H1 (cell line): ENCODE measurements around the gene PFN4. TPM values are rescaled to one million over a fixed set of nuclear protein-coding genes. Genes with fewer than 3 reads are reported as not detected.

Experiments used
- CTCF ChIA-PET: fragments of 300-600 bp; sonication (Branson Sonifier 250); formaldehyde crosslinking; loops from one replicate; lab custom pipeline; 2021; ENCODE audit not compliant: partially characterized antibody; lab: Charles Lee
- POLR2A ChIA-PET: fragments of 300-600 bp; sonication (Branson Sonifier 250); formaldehyde crosslinking; loops from one replicate; lab custom pipeline; 2021; ENCODE audit warnings: inconsistent platforms; ENCODE audit not compliant: partially characterized antibody; lab: Charles Lee
- DNase-seq, 2 experiments: peaks; one replicate each; pipeline versions ENCODE4 v3.0.0 to v3.0.0-alpha.2; 2010 to 2022; ENCODE audit warnings: low spot score in 2 of 2, low read depth in 1 of 2, mixed read lengths in 1 of 2
- FAIRE-seq: peaks from 2 replicates; lab custom pipeline; 2011; peaks lifted over from hg19 to GRCh38; lab: Jason Lieb, UNC
- H2AFZ ChIP-seq: 2 replicates; pipeline ENCODE4 v1.8.1; 2012; ENCODE audit warnings: low read length, inconsistent platforms
- H2AK5ac ChIP-seq: 2 replicates; pipeline ENCODE4 v1.6.1; 2013; ENCODE audit warnings: low read depth, low read length
- H2BK120ac ChIP-seq: replicated peaks from 2 replicates; pipeline ENCODE3; 2013; ENCODE audit warnings: low read depth, low read length, inconsistent platforms
- H2BK12ac ChIP-seq: 2 replicates; pipeline ENCODE4 v1.6.1; 2013; ENCODE audit warnings: low read depth, low read length
- H2BK15ac ChIP-seq: 2 replicates; pipeline ENCODE4 v1.6.1; 2013; ENCODE audit warnings: low read length
- H2BK20ac ChIP-seq: 2 replicates; pipeline ENCODE4 v1.6.1; 2013; ENCODE audit warnings: low read length
- H2BK5ac ChIP-seq: 2 replicates; pipeline ENCODE4 v1.6.1; 2013; ENCODE audit warnings: low read depth, low read length
- H3K14ac ChIP-seq: 2 replicates; pipeline ENCODE4 v1.6.1; 2013; ENCODE audit warnings: inconsistent platforms; ENCODE audit not compliant: insufficient read length
- H3K18ac ChIP-seq: 2 replicates; pipeline ENCODE4 v1.6.1; 2013; ENCODE audit warnings: low read length; ENCODE audit errors: extremely low read depth
- H3K23ac ChIP-seq: 2 replicates; pipeline ENCODE4 v1.6.1; 2013; ENCODE audit warnings: inconsistent platforms; ENCODE audit not compliant: insufficient read length
- H3K23me2 ChIP-seq: 2 replicates; pipeline ENCODE4 v1.6.1; 2013; ENCODE audit warnings: low read depth, low read length
- H3K27ac ChIP-seq: 2 replicates; pipeline ENCODE4 v1.6.1; 2011; ENCODE audit warnings: low read depth, low read length, inconsistent platforms
- H3K27me3 ChIP-seq, 4 experiments: replicated peaks in 1 of 4; 1 replicate in 1 of 4; 2 replicates in 3 of 4; pipeline versions ENCODE4 v1.6.1 to v1.8.1; 2011 to 2013; ENCODE audit warnings: low read length in 3 of 4, mild to moderate bottlenecking in 3 of 4, inconsistent platforms in 2 of 4, mixed read lengths in 2 of 4, moderate library complexity in 1 of 4; ENCODE audit not compliant: control insufficient read depth in 3 of 4, insufficient read depth in 3 of 4; ENCODE audit errors: extremely low read depth in 1 of 4
- H3K36me3 ChIP-seq, 4 experiments: 2 replicates each; pipeline versions ENCODE4 v1.6.1 to v1.8.1; 2011 to 2013; ENCODE audit warnings: mild to moderate bottlenecking in 4 of 4, low read length in 3 of 4, moderate library complexity in 2 of 4, control low read depth in 1 of 4, inconsistent platforms in 1 of 4; ENCODE audit not compliant: insufficient read depth in 4 of 4, control insufficient read depth in 2 of 4
- H3K4ac ChIP-seq: replicated peaks from 2 replicates; pipeline ENCODE3; 2013; ENCODE audit warnings: low read length, low read depth, mixed read lengths, inconsistent platforms; ENCODE audit not compliant: insufficient read length
- H3K4me1 ChIP-seq, 4 experiments: replicated peaks in 1 of 4; 1 replicate in 1 of 4; 2 replicates in 3 of 4; pipeline versions ENCODE4 v1.6.1 to v1.8.1; 2011 to 2013; ENCODE audit warnings: low read length in 3 of 4, inconsistent platforms in 2 of 4, mixed read lengths in 1 of 4; ENCODE audit not compliant: insufficient read depth in 4 of 4, control insufficient read depth in 3 of 4
- H3K4me2 ChIP-seq, 2 experiments: 2 replicates each; pipeline versions ENCODE4 v1.6.1 to v1.8.1; 2011 to 2013; ENCODE audit warnings: low read depth in 2 of 2, low read length in 2 of 2, control low read depth in 1 of 2, inconsistent platforms in 1 of 2, mild to moderate bottlenecking in 1 of 2; ENCODE audit not compliant: insufficient read depth in 1 of 2
- H3K4me3 ChIP-seq, 4 experiments: fragments of 200-600, 300-600 bp in 1 of 4; sonication (generic), shearing (Covaris generic), sonication (Bioruptor Twin) in 1 of 4; 2 replicates each; pipeline versions ENCODE4 v1.5.1 to v1.8.1; 2011 to 2016; ENCODE audit warnings: low read length in 4 of 4, low read depth in 3 of 4, control low read depth in 2 of 4, inconsistent platforms in 2 of 4, mild to moderate bottlenecking in 2 of 4, mixed read lengths in 1 of 4, moderate library complexity in 1 of 4; ENCODE audit not compliant: insufficient read depth in 2 of 4; ENCODE audit errors: extremely low read depth in 1 of 4
- H3K56ac ChIP-seq: replicated peaks from 2 replicates; pipeline ENCODE3; 2013; ENCODE audit warnings: low read depth, mild to moderate bottlenecking, mixed read lengths, low read length, inconsistent platforms; ENCODE audit not compliant: insufficient read length
- H3K79me1 ChIP-seq: 2 replicates; pipeline ENCODE4 v1.6.1; 2013; ENCODE audit warnings: low read depth, low read length, control low read depth
- H3K79me2 ChIP-seq, 2 experiments: 2 replicates each; pipeline versions ENCODE4 v1.6.1 to v1.8.1; 2012 to 2013; ENCODE audit warnings: low read length in 2 of 2, mild to moderate bottlenecking in 2 of 2, inconsistent platforms in 1 of 2; ENCODE audit not compliant: insufficient read depth in 2 of 2, control insufficient read depth in 1 of 2
- H3K9ac ChIP-seq, 4 experiments: replicated peaks in 1 of 4; 1 replicate in 1 of 4; 2 replicates in 3 of 4; pipeline versions ENCODE4 v1.6.1 to v1.8.1; 2011 to 2013; ENCODE audit warnings: low read depth in 3 of 4, low read length in 3 of 4, control low read depth in 2 of 4, mild to moderate bottlenecking in 2 of 4, moderate library complexity in 2 of 4, inconsistent platforms in 1 of 4; ENCODE audit errors: extremely low read depth in 1 of 4
- H3K9me3 ChIP-seq, 2 experiments: 2 replicates each; pipeline versions ENCODE4 v1.6.1 to v1.8.1; 2012 to 2013; ENCODE audit warnings: mild to moderate bottlenecking in 2 of 2, moderate library complexity in 2 of 2, control low read depth in 1 of 2, inconsistent platforms in 1 of 2, low read depth in 1 of 2, low read length in 1 of 2, mixed read lengths in 1 of 2; ENCODE audit not compliant: insufficient read depth in 2 of 2
- H4K20me1 ChIP-seq, 2 experiments: replicated peaks in 1 of 2; 2 replicates each; pipeline versions ENCODE3 to v1.8.1; 2011 to 2013; ENCODE audit warnings: inconsistent platforms in 2 of 2, low read length in 2 of 2, mild to moderate bottlenecking in 1 of 2; ENCODE audit not compliant: insufficient read depth in 2 of 2, control insufficient read depth in 1 of 2
- H4K5ac ChIP-seq: 2 replicates; pipeline ENCODE4 v1.6.1; 2013; ENCODE audit warnings: low read length, low read depth, mixed read lengths, inconsistent platforms; ENCODE audit not compliant: insufficient read length
- H4K8ac ChIP-seq: 2 replicates; pipeline ENCODE4 v1.8.0; 2013; ENCODE audit warnings: mild to moderate bottlenecking, moderate library complexity, low read length, inconsistent platforms; ENCODE audit not compliant: insufficient read depth; ENCODE audit errors: extremely low read depth
- H4K91ac ChIP-seq: replicated peaks from 2 replicates; pipeline ENCODE3; 2013; ENCODE audit warnings: low read length, mixed read lengths, inconsistent platforms; ENCODE audit not compliant: insufficient read length
- CTCF ChIP-seq, 3 experiments: IDR thresholded peaks; 1 replicate in 2 of 3; 2 replicates in 1 of 3; pipeline versions ENCODE4 v1.5.1 to v1.6.1; 2011; ENCODE audit warnings: low read length in 3 of 3, mild to moderate bottlenecking in 3 of 3, inconsistent platforms in 2 of 3, low read depth in 1 of 3, moderate library complexity in 1 of 3; ENCODE audit not compliant: insufficient read depth in 1 of 3; ENCODE audit errors: control extremely low read depth in 1 of 3
- KDM5A ChIP-seq: fragments of 200-600 bp; IDR thresholded peaks from 2 replicates; pipeline ENCODE4 v1.7.1; 2012; ENCODE audit warnings: mild to moderate bottlenecking, low read length, inconsistent platforms, mixed read lengths
- POLR2A ChIP-seq, 2 experiments: IDR thresholded peaks; 1 replicate in 1 of 2; 2 replicates in 1 of 2; pipeline ENCODE4 v1.6.1; 2011; ENCODE audit warnings: low read depth in 2 of 2, low read length in 2 of 2, mild to moderate bottlenecking in 2 of 2; ENCODE audit errors: control extremely low read depth in 1 of 2
- SP1 ChIP-seq: IDR thresholded peaks from 2 replicates; pipeline ENCODE4 v1.6.1; 2011; ENCODE audit warnings: low read depth, low read length
- TAF1 ChIP-seq: IDR thresholded peaks from 2 replicates; pipeline ENCODE4 v1.6.1; 2011; ENCODE audit warnings: mild to moderate bottlenecking, low read depth, low read length
- TBP ChIP-seq: IDR thresholded peaks from 2 replicates; pipeline ENCODE4 v1.6.1; 2011; ENCODE audit warnings: low read depth, low read length, improper control_type of control experiment
- WGBS, 2 experiments: shearing (Covaris generic) in 1 of 2; methylation state at CpG; one replicate each; pipeline versions ENCODE4 v1.1.6 to v1.1.7; 2013 to 2015; ENCODE audit warnings: low lambda C conversion rate in 2 of 2, mixed read lengths in 2 of 2, inconsistent platforms in 1 of 2, low coverage in 1 of 2, missing lambda C conversion rate in 1 of 2; ENCODE audit not compliant: insufficient replicate concordance in 2 of 2, insufficient coverage in 1 of 2, insufficient read length in 1 of 2; ENCODE audit errors: extremely low coverage in 1 of 2, missing lambda C conversion rate in 1 of 2; 5-methylcytosine and 5-hydroxymethylcytosine counted together
- polyA plus RNA-seq, 7 experiments: library from polyadenylated mRNA; depleted of rRNA in 3 of 7; stranded (reverse) in 5 of 7; unstranded in 2 of 7; fragments of >200 nt in 5 of 7; fragments of 200-250 nt in 2 of 7; gene quantifications; 1 replicate in 5 of 7; 2 replicates in 1 of 7; 4 replicates in 1 of 7; pipeline versions ENCODE4 v1.2.1 to v1.2.3, GENCODE V29; 2011 to 2013; ENCODE audit warnings: missing spikeins in 2 of 7, mixed read lengths in 2 of 7
- total RNA-seq: library from RNA; stranded (reverse); fragmentation: NEBNext Ultra II Directional; extraction: Animal tissue kit (Norgen Biotek cat#: 25700); gene quantifications from 2 replicates; pipeline ENCODE4 v1.2.1, GENCODE V29; 2021
- TF ChIP-seq, protein P1 (sequence below): IDR thresholded peaks from 2 replicates; pipeline ENCODE4 v1.6.1; 2011; ENCODE audit warnings: low read length, improper control_type of control experiment

The PFN4 gene
- total and polyA plus RNA-seq, 2 of the 8 experiments (the other 6 are each of a cell fraction or from before 2014, with no cell fraction given), result not detected

GRCh38 chr2:24107336-24107735, 15.8 kb downstream of the PFN4 start:
- Histone ChIP-seq H3K27ac (no peak overlapping the region), H3K14ac (no peak overlapping the region), H3K79me2 (no peaks in the 10 kb centered on the region), H3K23ac (no peak overlapping the region), H3K9ac (no peak overlapping the region), H2BK120ac (no peak overlapping the region), H4K20me1 (no peaks in the 10 kb centered on the region), H2BK5ac (no peak overlapping the region), H4K91ac (no peak overlapping the region), H3K4me2 (no peak overlapping the region), H2AK5ac (no peak overlapping the region), H3K27me3 (no peaks in the 10 kb centered on the region), H3K4me1 (no peaks in the 10 kb centered on the region), H3K18ac (no peak overlapping the region), H3K79me1 (no peaks in the 10 kb centered on the region), H3K4ac (no peak overlapping the region), H3K4me3 (no peak overlapping the region), H3K9me3 (no peaks in the 10 kb centered on the region; a peak in 1 of 4 replicates), H2BK12ac (no peak overlapping the region), H4K5ac (no peak overlapping the region), H2AFZ (no peak overlapping the region), H3K23me2 (no peaks in the 10 kb centered on the region), H2BK20ac (no peak overlapping the region), H2BK15ac (no peak overlapping the region), H3K36me3 (no peaks in the 10 kb centered on the region), H4K8ac (no peak overlapping the region), H3K56ac (no peak overlapping the region)
- POLR2A ChIA-PET, result interaction anchor here (0.9 kb wide), 1 partner anchor 12 kb away, joined by 3 read pairs; no protein-coding TSS in a partner anchor
- WGBS, 2 experiments, result 48% methylated on average over 1 of the region's 1 CpG; no CpG with 5 or more reads in 1 of the 2 experiments
- FAIRE-seq (no peak), DNase-seq (no peak)
- CTCF ChIA-PET, result interaction anchor here (0.6 kb wide), 1 partner anchor 66 kb away, joined by 3 read pairs; no protein-coding TSS in a partner anchor
- TF ChIP-seq KDM5A, result no peak
- TF ChIP-seq SP1, result no peak
- no peak for TF ChIP-seq CTCF (IDR thresholded peaks at IDR 0.05; ENCODE audit: control extremely low read depth in 1 of 3, insufficient read depth in 1 of 3, low read depth in 1 of 3, low read length in 3 of 3)
- no peak for TF ChIP-seq TAF1
- TF ChIP-seq, protein P1, sequence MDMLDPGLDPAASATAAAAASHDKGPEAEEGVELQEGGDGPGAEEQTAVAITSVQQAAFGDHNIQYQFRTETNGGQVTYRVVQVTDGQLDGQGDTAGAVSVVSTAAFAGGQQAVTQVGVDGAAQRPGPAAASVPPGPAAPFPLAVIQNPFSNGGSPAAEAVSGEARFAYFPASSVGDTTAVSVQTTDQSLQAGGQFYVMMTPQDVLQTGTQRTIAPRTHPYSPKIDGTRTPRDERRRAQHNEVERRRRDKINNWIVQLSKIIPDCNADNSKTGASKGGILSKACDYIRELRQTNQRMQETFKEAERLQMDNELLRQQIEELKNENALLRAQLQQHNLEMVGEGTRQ, result no peak
- no peak for TF ChIP-seq POLR2A (IDR thresholded peaks at IDR 0.05; ENCODE audit: control extremely low read depth in 1 of 2, low read depth in 2 of 2, low read length in 2 of 2)
- TF ChIP-seq TBP, result no peak
